Transverse colon (tissue), 4 donors: ENCODE measurements around the gene DDHD1. TPM values are rescaled to one million over a fixed set of nuclear protein-coding genes. Genes with fewer than 3 reads are reported as not detected.
A peak's percentile ranks its signal among the peaks of the same experiment; 100 is the strongest.

ENCODE experiments used
- DNase-seq: peaks from one replicate; pipeline ENCODE4 v3.0.0-alpha.2; 2019
- H3K27ac ChIP-seq, 4 donors: fragments of 200-600 bp; sonication (generic); 2 replicates each; pipeline ENCODE4 v1.5.1; 2016 to 2018; ENCODE audit warnings: inconsistent platforms in 4 of 4
- H3K27me3 ChIP-seq: fragments of 200-600 bp; sonication (generic); 2 replicates; pipeline ENCODE4 v1.5.1; 2017; ENCODE audit warnings: inconsistent platforms
- H3K36me3 ChIP-seq, 4 donors: fragments of 200-600 bp; sonication (generic); 2 replicates each; pipeline ENCODE4 v1.5.1; 2017 to 2019; ENCODE audit warnings: inconsistent platforms in 4 of 4
- H3K4me1 ChIP-seq, 4 donors: fragments of 200-600 bp; sonication (generic); 2 replicates each; pipeline ENCODE4 v1.5.1; 2017 to 2020; ENCODE audit warnings: inconsistent platforms in 4 of 4
- H3K4me3 ChIP-seq, 4 donors: fragments of 200-600 bp; sonication (generic); 1 replicate in 1 of 4; 2 replicates in 3 of 4; pipeline versions ENCODE4 v1.5.1 to v1.6.1; 2017 to 2019; ENCODE audit warnings: inconsistent platforms in 4 of 4
- H3K9me3 ChIP-seq, 2 donors: fragments of 200-600 bp; sonication (generic); 2 replicates each; pipeline ENCODE4 v1.5.1; 2017 to 2019; ENCODE audit warnings: inconsistent platforms in 2 of 2
- CTCF ChIP-seq, 5 experiments: fragments of 200-600 bp in 3 of 5; fragments of 450-650 bp in 2 of 5; sonication (generic) in 3 of 5; IDR thresholded peaks; 1 replicate in 2 of 5; 2 replicates in 3 of 5; pipeline ENCODE4 v1.5.1; 2016 to 2017; ENCODE audit warnings: antibody characterized with exemption in 5 of 5, inconsistent platforms in 3 of 5, mild to moderate bottlenecking in 2 of 5, moderate library complexity in 1 of 5
- EP300 ChIP-seq: sonication (generic); formaldehyde crosslinking; IDR thresholded peaks from one replicate; pipeline ENCODE4 v1.6.1; 2017; ENCODE audit warnings: antibody characterized with exemption, low read depth
- POLR2A ChIP-seq: fragments of 450-650 bp; IDR thresholded peaks from one replicate; pipeline ENCODE4 v1.6.1; 2016; ENCODE audit warnings: antibody characterized with exemption, mild to moderate bottlenecking, moderate library complexity
- POLR2AphosphoS5 ChIP-seq, 3 donors: sonication (generic); formaldehyde crosslinking; IDR thresholded peaks; one replicate each; pipeline ENCODE4 v1.6.1; 2016; ENCODE audit warnings: antibody characterized with exemption in 3 of 3
- WGBS, 2 donors: methylation state at CpG; one replicate each; pipeline ENCODE4 v1.1.5; 2018; ENCODE audit warnings: low coverage in 1 of 2; 5-methylcytosine and 5-hydroxymethylcytosine counted together
- in situ Hi-C, 4 donors: fragments of 200-750 bp; cut with MboI; loops; one replicate each; pipeline versions ENCODE4 v1.15.0 to v1.15.1; 2017; ENCODE audit warnings: low sequenced_read_pairs in 3 of 4, low pct_ligation_motif_present in 1 of 4, low pct_unique_long_range_greater_than_20kb in 1 of 4
- intact Hi-C: fragments of 100-400 bp; cut with DNase I; formaldehyde crosslinking; loops from one replicate; pipeline ENCODE4 v1.15.1; 2023; ENCODE audit warnings: low total_unique reads
- total RNA-seq, 4 donors: library from RNA; depleted of rRNA; stranded (reverse); fragments of >200 nt; gene quantifications; one replicate each; pipeline ENCODE4 v1.1.0, GENCODE V29; 2016

The DDHD1 gene
- total RNA-seq, 4 donors from 2014 or later, result 6.4 to 20.5 (median 13.7) TPM

- H3K27ac ChIP-seq, result no peak overlapping the region
- in situ Hi-C loops, result no loop called here
- intact Hi-C loops, result no loop called here
Observed at GRCh38 chr14:53034688-53035230, 118.4 kb downstream of the DDHD1 start.

GRCh38 chr14:53034036-53034435 lies 119.1 kb downstream of the DDHD1 start:
- no peak for DNase-seq
- Histone ChIP-seq H3K4me3 (no peak overlapping the region), H3K27me3 (no peaks in the 10 kb centered on the region), H3K9me3 (no peaks in the 10 kb centered on the region), H3K4me1 (peaks cover 0 to 5% (median 2%) of the 10 kb centered on the region in 4 donors), H3K36me3 (no peaks in the 10 kb centered on the region), H3K27ac (no peak overlapping the region)
- 70 to 86% methylated on average over 3 of the region's 3 CpGs for WGBS, 2 donors
- no peak for TF ChIP-seq CTCF (IDR thresholded peaks at IDR 0.05)
- no peak for TF ChIP-seq POLR2AphosphoS5 (IDR thresholded peaks at IDR 0.05)
- in situ Hi-C loops (no loop called here), intact Hi-C loops (no loop called here)

More at GRCh38 chr14:53034688-53035230, 118.4 kb downstream of the DDHD1 start:
- Histone ChIP-seq H3K27me3 (no peaks in the 10 kb centered on the region), H3K36me3 (no peaks in the 10 kb centered on the region), H3K4me3 (no peak overlapping the region), H3K9me3 (no peaks in the 10 kb centered on the region), H3K4me1 (peaks cover 0 to 5% (median 2%) of the 10 kb centered on the region in 4 donors)
- no peak for DNase-seq
- 92 to 100% methylated on average over 2 to 3 of the region's 3 CpGs for WGBS, 2 donors
- no peak for TF ChIP-seq POLR2AphosphoS5 (IDR thresholded peaks at IDR 0.05)
- no peak for TF ChIP-seq CTCF (IDR thresholded peaks at IDR 0.05)
- no peak for TF ChIP-seq EP300
- TF ChIP-seq POLR2A, result no peak

- H3K27me3 ChIP-seq, result no peaks in the 10 kb centered on the region
- H3K36me3 ChIP-seq, result no peaks in the 10 kb centered on the region
- WGBS, 2 donors, result 83 to 96% methylated on average over 1 of the region's 1 CpG
- no peak for DNase-seq
- no peaks in the 10 kb centered on the region for H3K9me3 ChIP-seq
- H3K27ac ChIP-seq, result peak overlapping the region in 3 of 4 donors; percentile 25 to 52 (median 45)
- peaks cover 0 to 5% (median 2%) of the 10 kb centered on the region in 4 donors for H3K4me1 ChIP-seq
- H3K4me3 ChIP-seq, result no peak overlapping the region
- intact Hi-C loops, result no loop called here
- in situ Hi-C loops, result no loop called here
- TF ChIP-seq CTCF (IDR thresholded peaks at IDR 0.05), result no peak
- no peak for TF ChIP-seq POLR2A
- no peak for TF ChIP-seq EP300
- TF ChIP-seq POLR2AphosphoS5 (IDR thresholded peaks at IDR 0.05), result no peak
Observed at GRCh38 chr14:53032838-53033390, 120.2 kb downstream of the DDHD1 start.

GRCh38 chr14:53032161-53032803 lies 120.8 kb downstream of the DDHD1 start:
- intact Hi-C loops, result no loop called here
- H3K27me3 ChIP-seq, result no peaks in the 10 kb centered on the region
- H3K36me3 ChIP-seq, result no peaks in the 10 kb centered on the region
- peak overlapping the region in 3 of 4 donors; percentile 26 to 52 (median 45) for H3K27ac ChIP-seq
- WGBS, 2 donors, result 50 to 62% methylated on average over 1 to 2 of the region's 2 CpGs
- in situ Hi-C loops, result no loop called here
- H3K9me3 ChIP-seq, result no peaks in the 10 kb centered on the region
- no peak overlapping the region for H3K4me3 ChIP-seq
- TF ChIP-seq POLR2AphosphoS5 (IDR thresholded peaks at IDR 0.05) (peak in 1 of 3 donors; percentile 36), POLR2A (no peak)
- DNase-seq, result no peak
- peaks cover 0 to 5% (median 2%) of the 10 kb centered on the region in 4 donors for H3K4me1 ChIP-seq
